GM18499 (cell line): Measurements from ENCODE around the gene FTO.

ENCODE experiments used
- ATAC-seq: cut with Tn5 transposase; IDR thresholded peaks from one replicate; pipeline ENCODE4 v1.9.1; 2021; ENCODE audit warnings: moderate number of reproducible peaks; ENCODE audit not compliant: insufficient read depth, unreplicated experiment

The FTO gene

GRCh38 chr16:53982631-53983042 is 278.7 kb downstream of the FTO start:
- ATAC-seq, result no peak

GRCh38 chr16:53984936-53985335 is 281.0 kb downstream of the FTO start:
- ATAC-seq, result no peak

- ATAC-seq, result no peak
Measured at GRCh38 chr16:53985861-53986260, 281.9 kb downstream of the FTO start.

DNA sequence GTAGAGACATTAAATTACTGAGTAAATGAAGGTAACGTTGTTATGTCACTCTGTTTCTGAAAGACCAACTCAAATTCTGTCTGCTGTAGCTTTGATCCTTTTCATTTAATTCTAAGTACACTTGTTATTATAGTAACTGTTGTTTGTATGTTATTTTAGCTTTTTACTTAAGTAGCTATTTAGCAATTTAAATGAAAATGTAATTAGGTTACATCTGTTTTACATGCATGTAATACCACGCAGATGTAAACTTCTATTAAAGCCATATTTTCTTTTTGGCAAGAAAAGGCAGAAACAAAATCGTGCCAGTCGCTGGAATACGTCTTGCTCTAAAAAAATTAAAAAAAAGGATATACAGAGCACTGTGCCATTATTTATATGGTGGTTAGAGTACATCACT is 282.8 kb downstream of the FTO start:
- no peak for ATAC-seq

GRCh38 chr16:53988136-53988535 is 284.2 kb downstream of the FTO start:
- ATAC-seq, result no peak

GRCh38 chr16:53989597-53989996 is 285.6 kb downstream of the FTO start:
- no peak for ATAC-seq

DNA sequence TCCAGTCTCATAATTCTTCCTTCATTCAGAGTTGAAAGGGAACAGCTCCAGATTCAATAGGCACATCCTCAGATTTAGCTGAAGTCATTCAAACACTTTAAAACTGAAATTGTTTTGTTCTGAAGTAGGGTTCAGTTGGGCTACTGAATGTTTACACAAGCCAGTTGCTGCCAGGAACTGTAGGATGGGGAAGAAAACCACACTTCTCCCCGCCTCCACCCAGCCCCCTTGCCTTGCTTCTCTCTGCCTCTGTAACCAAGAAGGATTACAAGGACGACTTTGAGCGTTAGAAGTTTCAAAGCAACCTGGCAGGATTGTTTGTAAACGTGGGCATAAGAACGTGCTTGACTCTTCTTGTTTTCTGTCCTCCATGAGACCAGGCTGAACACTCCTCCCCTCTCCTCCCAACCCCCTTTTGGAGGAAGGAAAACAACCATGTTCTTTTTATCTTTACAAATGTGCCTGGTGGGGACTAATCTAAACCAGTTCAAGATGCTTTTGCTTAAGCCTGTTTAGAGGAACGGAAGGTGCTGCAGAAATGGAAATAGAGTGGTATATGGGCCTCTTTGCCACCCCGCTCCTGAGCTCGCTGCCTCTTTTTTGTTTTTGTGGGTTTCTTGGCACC is 287.9 kb downstream of the FTO start:
- ATAC-seq, result no peak

GRCh38 chr16:53995378-53995777 is 291.4 kb downstream of the FTO start:
- ATAC-seq, result no peak

GRCh38 chr16:53996961-53997360 is 293.0 kb downstream of the FTO start:
- ATAC-seq, result no peak

DNA sequence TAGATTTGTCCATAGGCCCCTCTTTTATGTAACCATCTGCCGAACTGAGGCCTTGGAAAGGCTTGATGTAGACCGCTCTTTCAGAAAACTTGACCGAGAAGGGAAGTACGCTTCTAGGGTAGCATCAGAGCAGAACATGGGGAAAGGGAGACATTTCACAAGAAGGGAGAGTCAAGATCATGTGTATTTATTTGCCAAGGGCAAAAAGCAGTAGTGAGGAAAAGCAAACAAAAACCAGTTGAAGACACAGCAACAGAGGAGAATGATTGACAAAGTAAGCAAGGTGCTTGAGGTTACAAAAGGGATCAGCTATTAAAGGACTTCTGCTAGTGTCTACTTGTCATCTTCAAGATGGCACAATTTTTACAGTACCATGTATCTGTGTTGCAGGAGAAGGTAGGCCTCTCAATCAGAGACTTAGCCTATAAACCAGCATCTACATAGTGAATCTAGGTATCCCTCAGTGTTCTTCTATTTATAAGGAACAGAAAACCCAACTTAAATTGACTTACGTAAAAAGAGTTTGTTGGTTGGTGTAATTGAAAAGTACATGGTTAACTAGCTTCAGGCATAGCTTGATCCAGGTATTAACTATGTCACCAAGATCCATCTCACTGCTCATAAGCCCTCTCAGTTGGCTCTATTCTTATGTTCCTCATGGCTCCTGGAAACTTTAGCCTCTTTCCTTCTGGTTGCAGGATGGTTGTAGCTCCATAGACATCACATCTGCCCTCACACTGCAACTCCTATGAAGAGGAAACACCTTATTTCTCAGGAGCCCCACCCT is 294.3 kb downstream of the FTO start:
- ATAC-seq, result no peak

- no peak for ATAC-seq
Measured at GRCh38 chr16:53998966-53999522, 295.1 kb downstream of the FTO start.

DNA sequence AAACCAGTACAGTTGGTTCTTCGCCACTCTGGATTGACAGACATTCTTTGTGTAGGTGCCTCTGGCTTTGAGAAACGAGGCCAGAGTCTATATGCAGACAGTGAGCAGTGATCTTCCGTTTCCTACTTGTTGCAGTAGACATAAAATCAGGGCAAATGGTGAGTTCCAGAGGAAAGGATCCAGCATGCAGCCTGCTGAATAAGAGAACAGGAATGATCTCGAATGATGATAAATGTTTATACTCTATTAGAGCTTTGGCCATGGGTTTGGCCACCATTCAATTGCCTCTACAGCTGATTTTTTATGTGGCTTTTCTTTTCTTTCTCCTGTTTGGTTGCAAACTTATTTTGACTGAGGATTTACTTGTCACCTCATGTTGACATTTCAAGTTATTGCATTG is 295.9 kb downstream of the FTO start:
- ATAC-seq, result no peak

DNA sequence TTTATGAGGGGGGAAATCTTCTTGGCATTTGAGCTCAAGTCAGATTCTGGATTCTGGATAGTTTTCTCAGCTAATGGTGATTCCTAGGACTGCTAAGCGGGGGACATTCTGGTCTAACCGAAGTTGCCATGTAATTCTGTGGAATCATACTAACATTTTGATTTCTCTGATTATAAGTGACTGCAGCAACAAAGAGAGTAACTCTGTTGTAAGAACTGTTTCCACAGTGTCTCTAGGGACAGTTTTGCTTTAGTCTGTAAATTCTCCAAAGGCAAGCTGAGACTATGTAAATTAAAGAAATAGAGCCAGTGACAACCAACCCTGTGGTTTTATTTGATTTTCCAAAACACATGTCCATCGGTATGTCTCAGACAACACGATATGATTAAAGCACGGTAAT is 296.4 kb downstream of the FTO start:
- no peak for ATAC-seq

DNA sequence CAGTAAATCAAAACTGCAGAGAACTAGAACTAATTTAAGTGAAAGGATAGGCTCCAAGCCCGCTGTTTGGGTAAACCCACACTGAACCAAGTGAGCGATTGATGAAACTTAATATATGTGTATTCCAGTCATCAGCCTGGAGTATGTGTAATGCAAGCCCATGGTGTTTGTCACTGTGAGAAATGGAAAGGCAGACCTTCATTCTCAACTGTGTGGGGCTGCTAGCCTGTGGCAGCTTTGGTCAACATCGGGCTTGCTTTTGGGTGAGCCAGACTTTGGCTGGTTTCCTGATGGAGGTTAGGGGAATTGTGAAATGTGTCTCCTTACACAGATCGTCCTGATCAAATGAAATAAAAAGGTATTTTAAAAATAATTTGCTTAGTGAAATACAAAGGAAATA is 302.7 kb downstream of the FTO start:
- no peak for ATAC-seq

GRCh38 chr16:54007504-54007903 is 303.5 kb downstream of the FTO start:
- ATAC-seq, result no peak

GRCh38 chr16:54009464-54010176 is 305.7 kb downstream of the FTO start:
- no peak for ATAC-seq

- ATAC-seq, result no peak
Measured at GRCh38 chr16:54015147-54015546, 311.2 kb downstream of the FTO start.

GRCh38 chr16:54022362-54022761 is 318.4 kb downstream of the FTO start:
- no peak for ATAC-seq

- ATAC-seq, result no peak
Measured at GRCh38 chr16:54026456-54026855, 322.5 kb downstream of the FTO start.

GRCh38 chr16:54027062-54027461 is 323.1 kb downstream of the FTO start:
- no peak for ATAC-seq

GRCh38 chr16:54027558-54027957 is 323.6 kb downstream of the FTO start:
- no peak for ATAC-seq
